Hepatocyte (in vitro differentiated cells): ENCODE results near the gene DIPK1A.

Source experiments
- EZH2 ChIP-seq: fragments of 200-600 bp; sonication (generic); IDR thresholded peaks from 2 replicates; pipeline ENCODE4 v1.6.1; 2016; ENCODE audit warnings: antibody characterized with exemption, mild to moderate bottlenecking, borderline replicate concordance
- EZH2phosphoT487 ChIP-seq: fragments of 200-600 bp; sonication (generic); IDR thresholded peaks from one replicate; pipeline ENCODE4 v1.6.1; 2018; ENCODE audit warnings: antibody characterized with exemption, mild to moderate bottlenecking, low read depth, moderate library complexity; ENCODE audit not compliant: unreplicated experiment, severe bottlenecking

DNA sequence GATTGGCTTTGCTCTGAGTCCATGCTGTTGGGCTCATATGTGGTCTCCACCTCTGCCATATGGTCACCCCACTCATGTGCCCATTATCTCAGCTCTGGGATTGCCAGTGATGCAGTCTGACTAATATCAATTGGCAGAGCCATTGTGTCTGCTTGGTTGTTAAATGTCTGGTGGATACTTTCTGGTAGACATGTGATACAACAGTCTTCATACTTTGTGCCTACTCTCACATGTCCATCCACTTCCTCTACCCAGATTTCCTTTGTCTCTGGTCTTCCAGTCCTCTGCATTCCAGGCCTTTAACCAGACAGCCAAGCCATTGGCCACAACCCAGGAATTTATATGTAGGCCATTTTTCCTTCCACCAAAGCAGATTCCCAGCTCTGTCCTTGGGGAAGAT, 30.8 kb upstream of the DIPK1A start:
- TF ChIP-seq EZH2phosphoT487 (no peak), EZH2 (no peak)
